ENCODE results near the gene TIMELESS.

GRCh38 chr12:56387152-56387736 is 62.0 kb downstream of the TIMELESS start:
- TF ChIP-seq TCF12 (IDR thresholded peaks at IDR 0.05; ENCODE audit: low read depth) (no peak), MAX (IDR thresholded peaks at IDR 0.05) (no peak), REST (IDR thresholded peaks at IDR 0.05; ENCODE audit: low read depth) (no peak), TAF1 (IDR thresholded peaks at IDR 0.05; ENCODE audit: low read depth) (no peak), RAD21 (IDR thresholded peaks at IDR 0.05; ENCODE audit: low read depth) (no peak), EP300 (IDR thresholded peaks at IDR 0.05; ENCODE audit: borderline replicate concordance) (no peak), EGR1 (IDR thresholded peaks at IDR 0.05) (no peak)

Measured in Ishikawa (cell line).